HG02852 (cell line): Measurements from ENCODE around the gene DNAAF1.

Experiments used
- ATAC-seq: cut with Tn5 transposase; IDR thresholded peaks from one replicate; pipeline ENCODE4 v1.9.1; 2021; ENCODE audit warnings: mild to moderate bottlenecking, moderate library complexity; ENCODE audit not compliant: unreplicated experiment

DNAAF1 gene

GRCh38 chr16:84159007-84159406 lies 13.9 kb downstream of the DNAAF1 start:
- no peak for ATAC-seq

DNA sequence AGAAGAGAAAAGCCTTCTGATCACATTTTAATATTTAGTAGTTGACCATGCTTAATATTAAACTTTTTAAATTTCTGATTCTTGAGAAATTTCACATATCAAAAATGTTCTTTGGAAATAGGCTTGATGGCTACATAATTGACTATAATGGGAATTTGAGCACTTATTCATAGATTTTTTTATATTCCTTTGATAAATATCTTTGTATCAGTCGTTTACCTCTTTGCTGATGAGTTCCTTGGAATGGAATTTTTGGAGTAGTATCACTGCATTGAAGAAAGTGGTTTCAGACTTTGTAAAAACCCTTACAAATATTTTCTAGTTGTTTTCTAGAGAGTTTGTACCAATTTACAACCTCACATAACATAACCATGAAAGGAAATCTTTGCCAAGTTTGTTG lies 14.7 kb downstream of the DNAAF1 start:
- no peak for ATAC-seq

DNA sequence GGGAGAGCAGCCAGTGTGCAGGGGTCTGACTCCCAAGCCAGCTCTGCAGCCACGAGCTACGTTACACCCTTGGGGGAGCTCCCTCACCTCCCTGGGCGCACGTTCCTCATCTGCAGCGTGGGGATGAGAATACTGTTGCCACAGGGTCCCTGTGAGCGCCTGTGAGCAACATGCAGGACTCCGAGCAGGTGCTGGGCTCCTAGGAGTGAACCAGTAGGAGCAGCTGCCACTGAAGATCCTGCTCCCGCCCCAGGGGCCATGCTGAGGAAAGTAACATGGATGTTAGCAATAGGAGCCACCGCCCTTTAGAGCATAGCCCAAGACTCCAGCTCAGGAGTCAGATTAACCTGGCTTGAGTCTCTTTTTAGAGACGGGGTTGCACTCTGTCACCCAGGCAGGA lies 15.9 kb downstream of the DNAAF1 start:
- no peak for ATAC-seq

DNA sequence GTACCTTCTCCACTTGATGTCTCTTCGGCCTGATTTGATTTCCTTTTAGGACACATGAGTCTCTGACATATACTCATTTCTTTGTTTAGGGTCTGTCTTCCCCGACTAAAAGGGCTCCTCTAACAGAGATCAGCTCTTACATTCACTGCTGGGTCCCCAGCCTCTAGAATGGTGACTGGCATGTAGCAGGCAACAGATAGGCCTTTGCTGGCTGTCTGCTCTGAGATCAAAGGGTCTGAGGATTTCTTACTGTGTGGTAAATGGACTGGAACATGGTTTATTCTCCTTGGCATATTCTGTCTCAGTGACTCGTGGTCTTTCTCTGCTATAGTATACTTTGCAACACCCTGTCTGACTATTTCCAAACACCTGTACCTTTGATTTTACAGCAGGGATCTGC lies 16.7 kb downstream of the DNAAF1 start:
- ATAC-seq: no peak

DNA sequence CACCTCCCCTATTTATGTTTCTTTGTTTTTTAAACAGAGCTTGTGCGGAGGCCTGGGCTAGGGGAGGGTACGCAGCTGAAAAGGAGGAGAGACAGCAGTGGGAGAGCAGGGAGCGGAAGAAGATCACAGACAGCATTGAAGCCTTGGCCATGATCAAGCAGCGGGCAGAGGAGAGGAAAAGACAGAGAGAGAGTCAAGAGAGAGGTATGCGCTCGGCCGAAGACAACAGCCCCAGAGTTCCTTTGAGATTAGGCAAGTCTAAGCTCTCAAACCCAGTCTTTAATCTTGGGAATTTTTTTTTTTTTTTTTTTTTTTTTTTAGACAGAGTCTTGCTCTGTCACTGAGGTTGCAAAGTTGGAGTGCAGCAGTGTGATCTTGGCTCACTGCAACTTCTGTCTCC lies 20.6 kb downstream of the DNAAF1 start:
- no peak for ATAC-seq

DNA sequence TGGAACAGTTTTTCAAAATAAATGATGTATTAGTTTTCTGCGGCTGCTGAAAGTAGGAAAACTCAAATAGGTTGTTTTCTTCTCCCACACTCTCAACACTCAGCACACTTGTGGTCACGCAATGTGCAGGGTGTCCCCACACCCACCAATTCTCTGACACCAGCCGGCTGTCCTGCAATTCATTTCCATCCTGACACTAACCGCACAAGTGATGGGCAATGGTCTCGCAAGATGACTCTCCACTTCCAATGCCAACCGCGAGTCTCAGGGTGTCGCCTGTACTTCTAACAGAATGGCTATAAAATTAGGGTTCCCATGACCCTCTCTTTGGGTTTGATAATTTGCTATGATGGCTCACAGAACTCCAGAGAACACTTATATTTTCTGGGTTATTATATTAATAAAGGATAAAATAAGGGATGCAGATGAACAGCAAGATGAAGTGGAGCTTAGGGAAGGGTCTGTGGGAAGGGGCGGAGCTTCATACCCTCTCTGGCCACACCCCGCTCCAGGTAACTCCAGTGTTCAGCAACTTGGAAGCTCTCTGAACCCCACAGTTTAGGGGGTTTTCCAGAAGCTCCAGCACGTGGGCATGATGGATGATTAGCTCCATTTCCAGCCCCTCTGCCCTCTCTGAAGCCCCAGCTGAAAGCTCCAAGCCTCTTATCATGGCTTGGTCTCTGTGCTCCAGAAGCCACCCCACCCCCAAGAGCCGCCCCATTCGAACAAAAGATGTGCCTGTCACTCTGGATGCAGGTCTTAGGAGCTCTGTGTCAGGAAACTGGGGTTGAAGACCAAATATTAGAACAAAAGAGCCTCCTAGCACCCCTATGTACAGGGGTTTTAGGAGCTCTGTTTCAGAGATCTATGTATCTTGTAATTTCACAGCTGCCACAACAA lies 21.9 kb downstream of the DNAAF1 start:
- ATAC-seq: no peak

- no peak for ATAC-seq
Measured at GRCh38 chr16:84169765-84170310, 24.7 kb downstream of the DNAAF1 start.

DNA sequence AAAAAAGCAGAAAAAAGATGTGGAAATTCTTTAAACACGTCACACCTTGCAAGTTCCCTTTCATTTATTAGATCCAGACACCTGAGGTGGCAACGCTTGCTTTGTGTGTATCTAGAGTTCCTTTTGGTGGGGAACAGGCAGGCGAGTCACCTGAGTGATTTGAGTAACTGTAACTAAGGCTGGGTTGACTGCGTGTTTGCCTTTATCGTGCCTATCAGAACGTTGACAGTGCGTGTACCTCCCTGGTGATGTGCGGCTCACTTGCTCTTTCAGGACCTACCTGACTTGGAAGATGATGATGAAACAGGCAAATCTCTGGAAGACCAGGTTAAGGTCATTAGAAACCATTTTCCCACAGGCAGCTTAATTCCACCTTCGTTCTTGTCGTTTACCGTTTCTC lies 29.3 kb downstream of the DNAAF1 start:
- ATAC-seq: no peak

- ATAC-seq: peak; percentile 68
Measured at GRCh38 chr16:84175350-84176081, 30.4 kb downstream of the DNAAF1 start.

DNA sequence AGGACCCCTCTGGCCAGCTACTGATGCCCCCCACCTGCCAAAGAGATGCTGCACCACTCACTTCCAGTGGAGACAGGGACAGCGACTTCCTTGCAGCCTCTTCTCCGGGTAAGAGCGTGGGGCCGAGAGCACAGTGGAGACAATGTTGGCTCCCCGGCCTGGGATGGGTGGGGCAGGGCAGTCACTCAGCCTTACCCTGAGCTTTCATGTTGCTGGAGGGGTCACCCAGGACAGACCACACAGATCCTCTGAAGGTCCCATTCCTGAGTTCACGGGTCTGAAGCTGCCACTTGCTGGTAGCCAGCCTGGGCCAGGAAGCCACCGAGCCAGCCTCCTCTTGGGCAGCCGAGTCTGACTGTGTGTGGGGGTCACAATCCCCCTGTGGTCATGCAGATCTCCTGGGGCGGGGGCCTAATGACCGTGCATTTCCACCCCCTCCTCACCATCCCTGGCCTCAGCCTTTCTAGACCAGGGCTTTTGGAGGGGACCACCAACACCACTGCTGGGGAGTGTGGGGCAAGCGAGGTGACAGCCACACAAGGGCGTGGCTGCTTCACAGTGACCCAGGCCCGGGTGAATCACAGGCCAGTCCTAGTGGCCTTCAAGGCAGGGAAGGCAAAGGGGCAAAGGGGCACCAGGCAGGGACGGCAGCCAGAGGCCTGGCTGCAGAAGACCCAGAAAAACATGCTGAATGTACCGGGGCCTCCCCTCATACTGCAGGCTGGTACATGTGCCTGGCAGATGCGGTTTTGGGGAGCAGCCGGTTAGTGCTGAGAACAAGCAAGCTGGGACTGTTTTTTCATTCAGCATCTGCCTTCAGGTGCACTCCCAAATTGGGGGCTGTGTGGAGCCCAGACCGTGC lies 31.3 kb downstream of the DNAAF1 start:
- ATAC-seq: no peak

- ATAC-seq: no peak
Measured at GRCh38 chr16:84177741-84178073, 32.6 kb downstream of the DNAAF1 start.

- ATAC-seq: no peak
Measured at GRCh38 chr16:84178146-84178765, 33.1 kb downstream of the DNAAF1 start.

DNA sequence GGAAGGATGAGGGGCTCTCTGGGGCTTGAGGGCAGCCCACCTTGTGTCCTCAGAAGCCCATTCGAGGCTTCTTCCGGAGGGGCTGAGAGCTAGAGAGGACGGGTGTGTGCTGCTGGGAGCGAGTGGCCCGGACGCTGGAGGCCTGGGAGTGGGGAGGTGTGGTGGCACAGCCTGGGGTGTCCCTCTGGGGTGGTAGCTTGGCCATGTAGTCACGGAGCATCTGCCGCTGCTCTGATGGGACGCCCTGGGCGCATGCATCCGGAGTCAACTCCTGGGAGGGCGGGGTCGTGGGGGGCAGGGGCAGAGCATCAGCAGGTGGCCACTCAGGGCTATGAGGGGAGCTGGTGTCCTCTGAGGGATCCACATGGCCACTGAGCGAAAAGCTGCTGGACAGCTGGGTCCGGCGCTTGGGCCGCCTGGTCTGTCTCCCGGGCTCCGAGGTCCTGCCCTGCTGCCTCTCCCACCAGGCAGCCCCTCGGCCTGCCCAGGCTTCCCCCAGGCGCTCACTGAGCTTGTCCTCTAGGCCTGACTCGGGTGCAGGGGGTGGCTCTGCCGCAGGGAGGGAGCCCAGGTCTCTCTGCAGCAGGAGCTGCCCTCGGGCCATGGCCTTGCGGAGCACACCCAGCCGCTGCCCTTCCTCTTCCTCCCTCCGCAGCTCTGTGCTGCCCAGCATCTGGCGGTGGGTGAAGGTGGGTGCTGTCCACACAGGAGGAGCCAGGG lies 33.9 kb downstream of the DNAAF1 start:
- no peak for ATAC-seq

DNA sequence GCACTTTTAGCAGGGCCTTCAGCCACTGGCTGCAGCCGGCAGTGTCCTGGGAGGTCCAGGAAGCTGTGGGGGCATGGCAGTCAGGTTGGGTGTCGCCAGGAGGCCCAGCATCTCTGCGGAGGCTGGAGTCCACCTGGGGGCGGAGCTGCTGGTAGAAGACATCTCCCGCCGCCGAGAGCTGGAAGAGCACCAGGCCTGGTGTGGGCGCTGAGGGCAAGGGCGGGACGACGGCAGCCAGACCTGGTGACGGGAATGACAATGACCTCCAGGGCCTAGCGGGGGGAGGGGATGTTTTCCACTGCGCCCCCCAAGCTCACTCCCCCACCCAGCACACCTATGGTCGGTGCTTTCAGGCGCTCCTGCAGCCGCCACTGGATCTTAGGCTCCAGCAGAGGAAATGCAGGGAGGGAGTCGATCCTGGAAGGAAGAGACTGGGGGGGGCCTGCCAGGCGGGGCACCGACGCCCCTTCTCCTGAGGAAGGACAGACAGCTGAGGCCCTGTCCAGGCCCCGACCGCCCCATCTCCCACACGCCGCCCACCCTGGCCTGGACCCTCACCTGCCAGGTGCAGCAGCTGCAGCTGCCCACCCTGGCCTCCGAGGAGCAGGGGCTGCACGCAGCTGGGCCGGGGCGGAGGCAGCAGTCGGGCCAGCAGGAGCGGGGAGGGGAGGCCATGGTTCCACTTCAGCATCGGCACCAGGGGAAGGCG lies 34.7 kb downstream of the DNAAF1 start:
- no peak for ATAC-seq

GRCh38 chr16:84180519-84181140 lies 35.5 kb downstream of the DNAAF1 start:
- no peak for ATAC-seq

DNA sequence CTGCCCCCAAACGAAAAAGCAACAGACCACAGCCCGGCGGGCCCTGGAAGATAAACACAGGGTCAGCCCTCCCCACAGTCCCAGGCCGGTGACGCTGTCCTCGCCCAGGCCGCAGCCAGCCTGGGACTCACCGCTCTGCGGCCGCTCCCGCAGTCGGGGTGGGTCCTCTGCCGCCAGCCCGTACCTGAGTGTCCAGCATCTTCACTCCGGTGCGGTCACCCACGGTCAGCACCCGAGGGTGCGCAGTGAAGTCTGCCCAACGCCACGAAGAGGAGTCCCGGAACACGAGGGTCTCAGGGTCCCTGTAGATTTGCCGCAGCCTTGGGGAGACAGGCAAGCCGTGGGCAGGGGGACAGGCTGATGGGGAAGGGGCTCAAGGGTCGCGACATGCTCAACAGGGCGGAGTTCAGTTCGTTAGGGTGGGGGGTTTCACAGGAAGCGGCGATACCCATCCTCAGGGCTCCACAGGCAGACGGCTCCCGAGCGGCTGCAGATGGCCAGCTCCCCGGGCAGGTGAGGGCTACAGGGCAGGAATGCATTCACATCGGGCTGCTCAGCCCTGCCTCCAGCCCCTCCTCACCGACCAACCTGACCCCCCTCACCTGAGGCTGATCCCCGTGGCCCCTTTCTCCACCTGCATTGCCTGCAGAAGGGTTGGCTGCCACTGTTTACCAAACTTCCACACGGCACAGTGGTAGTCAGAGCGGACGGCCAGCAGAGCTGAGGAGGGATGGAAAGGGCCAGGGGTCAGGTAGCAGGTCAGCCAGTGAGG lies 36.2 kb downstream of the DNAAF1 start:
- no peak for ATAC-seq

DNA sequence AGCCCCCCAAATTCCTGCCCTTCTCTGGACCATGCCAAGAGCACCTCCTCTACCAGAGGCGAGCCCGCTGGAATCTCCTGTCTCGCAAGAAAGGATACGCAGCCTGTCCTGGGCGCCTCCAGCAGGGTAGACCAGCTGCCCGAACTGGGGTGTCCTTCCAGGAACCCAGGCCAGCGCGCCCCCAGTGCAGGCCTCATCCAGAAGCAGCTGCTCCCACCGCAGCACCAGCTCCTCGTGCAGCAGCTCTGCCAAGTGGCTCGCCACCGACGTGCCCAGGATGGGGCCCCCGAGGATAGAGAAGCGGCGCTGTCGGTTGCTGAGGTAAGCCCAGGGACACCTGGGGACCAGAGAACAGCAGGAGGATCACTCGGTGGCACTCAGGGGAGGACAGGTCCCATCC lies 37.0 kb downstream of the DNAAF1 start:
- no peak for ATAC-seq
